Measurements from ENCODE around the gene ZNF581.

ZNF581 gene

GRCh38 chr19:55611983-55612645 lies 31.3 kb upstream of the ZNF581 start:
- no peak for DNase-seq

- DNase-seq, result no peak
Observed at GRCh38 chr19:55613396-55613795, 30.1 kb upstream of the ZNF581 start.

GRCh38 chr19:55613930-55614710 lies 29.3 kb upstream of the ZNF581 start:
- no peak for DNase-seq

GRCh38 chr19:55614711-55615542 lies 28.5 kb upstream of the ZNF581 start:
- no peak for DNase-seq

GRCh38 chr19:55615543-55616394 lies 27.7 kb upstream of the ZNF581 start:
- no peak for DNase-seq

- no peak for DNase-seq
Observed at GRCh38 chr19:55616395-55616875, 27.0 kb upstream of the ZNF581 start.

GRCh38 chr19:55617426-55617825 lies 26.0 kb upstream of the ZNF581 start:
- no peak for DNase-seq

- DNase-seq, result no peak
Observed at GRCh38 chr19:55618426-55618825, 25.0 kb upstream of the ZNF581 start.

GRCh38 chr19:55619286-55619685 lies 24.2 kb upstream of the ZNF581 start:
- no peak for DNase-seq

GRCh38 chr19:55620410-55621204 lies 22.8 kb upstream of the ZNF581 start:
- peak in 1 of 2 experiments; percentile 36 for DNase-seq

GRCh38 chr19:55621205-55621672 lies 22.2 kb upstream of the ZNF581 start:
- DNase-seq, result no peak

- no peak for DNase-seq
Observed at GRCh38 chr19:55621673-55622231, 21.7 kb upstream of the ZNF581 start.

- no peak for DNase-seq
Observed at GRCh38 chr19:55622242-55622969, 21.0 kb upstream of the ZNF581 start.

GRCh38 chr19:55623130-55623529 lies 20.3 kb upstream of the ZNF581 start:
- no peak for DNase-seq

- DNase-seq, result no peak
Observed at GRCh38 chr19:55623561-55623960, 19.9 kb upstream of the ZNF581 start.

GRCh38 chr19:55624109-55625003 lies 19.1 kb upstream of the ZNF581 start, which contains the start of gene ZNF784:
Gene ZNF784, minus strand, starts transcription at chr19:55624566. Its CDS starts 5 bp downstream, at chr19:55624561.
- DNase-seq, result peak; percentile 89 to 96

GRCh38 chr19:55625004-55625326 lies 18.5 kb upstream of the ZNF581 start:
- DNase-seq, result no peak

GRCh38 chr19:55626350-55626749 lies 17.1 kb upstream of the ZNF581 start:
- peak in 1 of 2 experiments; percentile 66 for DNase-seq

- DNase-seq, result peak; percentile 70 to 80
Observed at GRCh38 chr19:55632463-55632834, 11.0 kb upstream of the ZNF581 start.
